ENCODE data around the gene SLC1A3. TPM values are rescaled to one million over a fixed set of nuclear protein-coding genes. Genes with fewer than 3 reads are reported as not detected.

The SLC1A3 gene
- total and polyA plus RNA-seq, 2 of the 4 experiments (the other 2 are of a cell fraction), result 0.27 to 1.3 TPM

GRCh38 chr5:36561601-36562000, 44.8 kb upstream of the SLC1A3 start:
- Histone ChIP-seq H3K56ac (ENCODE audit: extremely low read depth, insufficient read depth, low read length) (no peak overlapping the region), H3K9ac (ENCODE audit: low read depth, low read length) (no peak overlapping the region), H4K20me1 (ENCODE audit: insufficient read depth, low read length) (no peaks in the 10 kb centered on the region), H3K9me1 (ENCODE audit: insufficient read depth, low read length) (no peaks in the 10 kb centered on the region), H3K27me3 (ENCODE audit: control insufficient read depth, insufficient read depth, low read length) (no peaks in the 10 kb centered on the region), H2BK20ac (ENCODE audit: low read depth, low read length) (no peak overlapping the region), H3K4me1 (ENCODE audit: control insufficient read depth, insufficient read depth, low read length) (no peaks in the 10 kb centered on the region), H3K4me3 (ENCODE audit: insufficient read depth, low read depth, low read length) (no peak overlapping the region), H3K4ac (ENCODE audit: low read depth, low read length) (no peak overlapping the region), H4K5ac (ENCODE audit: low read depth, low read length) (no peak overlapping the region), H2AK9ac (replicated peaks; ENCODE audit: low read depth, low read length, poor library complexity) (no peak overlapping the region), H3K27ac (ENCODE audit: insufficient read depth, low read length) (no peak overlapping the region), H2BK5ac (ENCODE audit: low read depth, low read length, poor library complexity, severe bottlenecking) (no peak overlapping the region), H3K79me1 (ENCODE audit: low read depth in 1 of 2, low read length in 2 of 2) (no peaks in the 10 kb centered on the region), H2BK120ac (ENCODE audit: low read depth, low read length) (no peak overlapping the region), H3K23ac (ENCODE audit: low read depth, low read length) (no peak overlapping the region), H3K9me3 (ENCODE audit: control insufficient read depth, insufficient read depth, low read length) (no peaks in the 10 kb centered on the region), H3K36me3 (ENCODE audit: control insufficient read depth, insufficient read depth, low read length) (no peaks in the 10 kb centered on the region), H2BK15ac (ENCODE audit: low read depth, low read length) (no peak overlapping the region), H3K14ac (replicated peaks; ENCODE audit: low read depth, low read length) (no peak overlapping the region), H4K8ac (ENCODE audit: low read depth in 2 of 2, low read length in 2 of 2) (no peak overlapping the region), H3K4me2 (ENCODE audit: low read depth, low read length) (no peak overlapping the region), H4K91ac (ENCODE audit: insufficient read depth, low read depth, low read length) (no peak overlapping the region), H2AFZ (replicated peaks; ENCODE audit: low read length, poor library complexity) (no peak overlapping the region), H3K18ac (ENCODE audit: low read depth, low read length) (no peak overlapping the region), H2AK5ac (ENCODE audit: low read depth, low read length) (no peak overlapping the region)
- 42% methylated on average over 2 of the region's 3 CpGs; no CpG with 5 or more reads in 1 of the 2 experiments for WGBS, 2 experiments (ENCODE audit: extremely low coverage in 2 of 2, insufficient read length in 1 of 2)
- ChIA-PET POLR2A (ENCODE audit: unreplicated experiment) (no interaction called here), CTCF (no interaction called here)
- in situ Hi-C loops (cut with MboI; ENCODE audit: low sequenced_read_pairs), result no loop called here
- ATAC-seq (ENCODE audit: low read depth) (no peak), DNase-seq (no peak)
- intact Hi-C loops (cut with micrococcal nuclease), result no loop called here
- dilution Hi-C loops (cut with HindIII; ENCODE audit: low sequenced_read_pairs, unreplicated experiment), result no loop called here
- no TSS peak for BruUV-seq (replicated peaks)
- TF ChIP-seq MXI1 (IDR thresholded peaks at IDR 0.05; ENCODE audit: borderline replicate concordance, low read depth, low read length) (no peak), SMC3 (IDR thresholded peaks at IDR 0.05; ENCODE audit: low read depth, low read length) (no peak), RCOR1 (IDR thresholded peaks at IDR 0.05; ENCODE audit: insufficient replicate concordance, low read length) (no peak), RFX5 (IDR thresholded peaks at IDR 0.05; ENCODE audit: low read depth, low read length) (no peak)
